ENCODE results near the gene P3H2.

The P3H2 gene

GRCh38 chr3:189941679-189942078, 179.0 kb downstream of the P3H2 start:
- DNase-seq (ENCODE audit: low read depth, low spot score): no peak
- no peak overlapping the region for H3K4me3 ChIP-seq (ENCODE audit: low read length)

GRCh38 chr3:189941125-189941524, 179.6 kb downstream of the P3H2 start:
- no peak for DNase-seq (ENCODE audit: low read depth, low spot score)
- H3K4me3 ChIP-seq (ENCODE audit: low read length): no peak overlapping the region

DNA sequence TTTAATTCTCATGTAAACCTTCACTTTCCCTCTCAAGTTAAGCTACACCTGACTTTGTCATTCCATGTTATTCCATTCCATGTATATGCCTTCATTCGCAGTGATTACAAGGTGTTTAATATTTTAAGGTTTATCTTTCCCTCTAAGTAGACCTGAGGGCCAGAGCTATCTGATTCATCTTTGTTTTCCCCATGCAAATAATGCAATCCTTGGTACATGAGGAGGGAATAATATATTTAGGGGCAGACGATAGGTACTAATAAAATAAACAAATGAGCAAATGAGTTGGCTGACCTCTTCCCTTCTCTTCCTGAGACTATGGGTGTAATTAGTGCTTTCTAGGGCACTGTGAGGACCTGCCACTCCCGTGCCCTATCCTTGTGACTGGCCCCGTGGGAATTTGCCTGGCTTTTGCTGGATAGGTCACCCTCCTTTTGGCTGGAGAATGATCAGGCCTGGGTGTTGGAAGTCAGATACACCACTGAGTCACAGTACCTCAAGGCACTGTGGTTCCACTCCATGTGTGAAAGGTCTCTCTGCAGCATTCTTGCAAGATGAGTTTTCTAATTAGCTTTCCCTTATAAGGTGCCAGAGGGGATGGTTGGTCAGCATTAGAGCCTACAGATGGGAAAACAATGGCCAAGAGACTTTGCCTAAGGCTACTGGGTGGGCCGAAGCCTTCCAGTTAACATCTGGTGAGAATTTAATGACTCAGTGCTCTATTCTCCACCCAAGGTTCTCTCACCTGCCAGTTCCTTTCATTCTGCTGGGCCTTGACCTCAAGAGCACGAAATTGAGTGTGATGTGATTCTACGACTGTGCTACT, 183.2 kb downstream of the P3H2 start:
- H3K4me3 ChIP-seq (ENCODE audit: low read length): no peak overlapping the region
- DNase-seq (ENCODE audit: low read depth, low spot score): no peak

DNA sequence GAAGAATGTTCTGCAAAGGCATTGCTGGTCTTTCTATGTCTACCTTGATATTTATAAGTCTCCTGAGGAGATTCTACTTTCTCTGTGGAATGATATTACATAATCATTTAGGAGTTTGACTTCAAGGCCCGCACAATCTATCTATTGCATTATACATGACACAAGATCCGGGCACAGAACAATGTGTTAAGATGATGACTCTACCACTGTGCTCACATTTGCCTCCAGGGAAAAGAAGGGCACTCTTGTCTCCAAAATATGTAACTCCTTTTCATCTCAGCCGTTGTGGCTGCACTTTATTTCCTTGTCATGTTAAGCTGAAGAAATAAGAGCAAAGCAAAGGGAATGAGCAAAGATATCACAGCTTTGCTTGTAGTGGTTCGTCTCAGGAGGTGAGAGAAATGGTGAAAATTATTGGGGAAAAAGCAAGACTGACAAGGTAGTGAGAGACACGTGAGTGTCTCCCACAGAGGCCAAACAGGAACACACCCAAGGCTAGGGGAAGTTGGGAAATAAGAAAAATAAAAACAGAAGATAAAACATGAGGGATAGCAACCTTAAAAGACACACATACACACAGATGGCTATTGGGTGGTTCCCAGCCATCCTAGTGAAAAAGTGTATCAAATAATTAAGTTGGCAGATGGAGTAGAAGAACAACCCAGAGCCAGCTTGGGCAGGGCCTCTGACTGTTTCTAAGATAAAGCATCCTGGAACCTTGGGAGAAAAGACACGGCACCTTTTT, 184.3 kb downstream of the P3H2 start:
- H3K4me3 ChIP-seq (ENCODE audit: low read length): no peak overlapping the region
- no peak for DNase-seq (ENCODE audit: low read depth, low spot score)

DNA sequence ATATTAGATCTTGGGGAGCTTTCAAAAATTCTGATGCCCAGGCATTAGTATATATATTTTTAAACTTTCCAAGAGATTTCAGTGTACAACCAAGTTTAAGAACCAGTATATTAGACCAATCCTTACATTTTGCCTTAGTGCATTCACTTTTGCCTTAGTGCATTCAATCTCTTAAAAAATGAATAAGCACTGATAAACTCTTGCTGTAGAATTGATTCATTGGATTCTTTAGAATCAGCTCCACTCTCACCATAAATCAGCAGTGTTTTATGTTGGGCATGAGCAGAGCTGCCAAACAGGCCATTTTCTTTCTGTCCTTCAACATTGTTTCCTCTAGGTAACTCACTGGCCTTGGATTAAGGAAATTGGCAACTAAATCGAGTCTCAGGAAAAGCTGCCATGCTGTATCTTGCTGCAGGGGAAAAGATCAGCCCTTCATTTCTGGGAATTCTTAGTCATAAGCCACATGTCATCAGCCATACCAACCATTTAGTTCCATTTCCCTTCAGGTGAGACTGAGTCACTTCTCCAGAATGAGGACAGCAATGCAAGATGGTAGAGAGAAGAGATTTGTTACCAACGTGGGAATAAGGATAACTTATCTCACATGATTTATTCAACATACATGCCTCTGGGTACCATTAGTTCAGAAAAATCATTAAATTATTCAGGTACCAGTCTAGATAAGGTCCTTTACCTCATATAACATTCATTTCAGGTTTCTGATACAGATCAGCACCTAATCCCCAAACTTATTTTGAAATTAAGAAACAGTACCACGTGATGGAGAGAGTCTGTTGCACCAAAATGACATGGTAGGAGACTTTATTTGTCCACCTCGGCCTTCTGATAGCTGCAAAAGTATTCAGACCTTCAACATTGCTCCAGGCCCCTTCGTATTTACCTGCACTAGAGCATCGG, 192.5 kb downstream of the P3H2 start:
- DNase-seq (ENCODE audit: low read depth, low spot score): no peak

DNA sequence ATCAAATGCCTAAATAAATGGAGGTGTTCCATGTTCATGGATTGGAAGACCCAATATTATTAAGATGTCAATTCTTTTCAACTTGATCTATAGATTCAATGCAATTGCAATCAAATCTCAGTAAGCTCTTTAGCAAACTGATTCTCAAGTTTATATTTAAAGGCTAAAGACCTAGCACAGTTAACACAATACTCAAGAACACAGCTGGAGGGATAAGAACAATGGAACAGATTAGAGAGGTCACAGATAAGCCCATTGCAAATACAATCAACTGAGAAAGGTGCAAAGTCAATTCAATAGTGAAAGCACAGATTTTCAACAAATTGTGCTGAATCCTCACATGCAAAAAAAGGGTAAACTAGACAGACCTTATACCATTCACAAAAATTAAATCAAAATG, 198.9 kb downstream of the P3H2 start:
- DNase-seq (ENCODE audit: low read depth, low spot score): no peak
- H3K4me3 ChIP-seq (ENCODE audit: low read length): no peak overlapping the region

More for the DNA sequence above, 192.5 kb downstream of the P3H2 start:
- no peak overlapping the region for H3K4me3 ChIP-seq (ENCODE audit: low read length)

- DNase-seq (ENCODE audit: low read depth, low spot score): no peak
- no peak overlapping the region for H3K4me3 ChIP-seq (ENCODE audit: low read length)
Measured at GRCh38 chr3:189914799-189915198, 205.9 kb downstream of the P3H2 start.

DNA sequence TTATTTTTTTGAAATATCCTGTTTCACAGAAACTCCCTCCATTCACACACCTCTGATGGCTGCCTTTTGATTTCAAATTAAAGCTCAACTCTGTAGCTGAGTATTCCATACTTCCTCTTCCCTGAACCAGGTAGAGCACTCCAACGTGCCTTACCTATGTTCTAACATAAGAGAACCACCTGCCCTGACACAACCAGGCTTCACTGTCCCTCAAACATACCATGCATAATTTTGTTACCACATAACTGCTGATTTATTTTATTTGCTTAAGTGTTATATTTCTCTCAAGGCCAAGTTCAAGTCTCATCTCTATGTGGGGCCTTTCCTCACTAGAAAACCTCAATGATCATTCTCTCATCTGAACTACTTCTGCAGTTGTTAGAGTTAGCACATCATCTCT, 209.7 kb downstream of the P3H2 start:
- H3K4me3 ChIP-seq (ENCODE audit: low read length): no peak overlapping the region
- DNase-seq (ENCODE audit: low read depth, low spot score): no peak

GRCh38 chr3:189909573-189909972, 211.1 kb downstream of the P3H2 start:
- DNase-seq (ENCODE audit: low read depth, low spot score): no peak
- no peak overlapping the region for H3K4me3 ChIP-seq (ENCODE audit: low read length)

- no peak overlapping the region for H3K4me3 ChIP-seq (ENCODE audit: low read length)
- no peak for DNase-seq (ENCODE audit: low read depth, low spot score)
Measured at GRCh38 chr3:189909139-189909538, 211.6 kb downstream of the P3H2 start.

DNA sequence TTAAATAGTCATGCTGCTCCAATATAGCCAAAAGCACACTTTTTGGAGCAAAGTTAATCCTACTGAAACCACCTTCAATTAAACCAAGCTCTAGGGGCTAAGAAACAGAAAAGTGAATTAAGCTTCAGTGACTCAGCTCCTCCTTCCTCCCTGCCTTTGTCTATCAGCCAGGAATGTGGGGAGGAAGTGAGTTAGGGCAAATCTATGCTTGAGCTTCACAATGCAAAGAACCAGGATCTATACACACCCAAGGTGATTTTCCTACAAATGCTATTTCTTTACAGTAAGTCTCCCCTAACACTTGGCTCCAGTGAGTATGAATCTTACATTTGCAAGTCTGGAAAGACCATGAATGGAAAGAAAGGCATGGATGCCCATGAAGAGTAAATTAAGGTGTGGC, 212.1 kb downstream of the P3H2 start:
- H3K4me3 ChIP-seq (ENCODE audit: low read length): no peak overlapping the region
- DNase-seq (ENCODE audit: low read depth, low spot score): no peak

DNA sequence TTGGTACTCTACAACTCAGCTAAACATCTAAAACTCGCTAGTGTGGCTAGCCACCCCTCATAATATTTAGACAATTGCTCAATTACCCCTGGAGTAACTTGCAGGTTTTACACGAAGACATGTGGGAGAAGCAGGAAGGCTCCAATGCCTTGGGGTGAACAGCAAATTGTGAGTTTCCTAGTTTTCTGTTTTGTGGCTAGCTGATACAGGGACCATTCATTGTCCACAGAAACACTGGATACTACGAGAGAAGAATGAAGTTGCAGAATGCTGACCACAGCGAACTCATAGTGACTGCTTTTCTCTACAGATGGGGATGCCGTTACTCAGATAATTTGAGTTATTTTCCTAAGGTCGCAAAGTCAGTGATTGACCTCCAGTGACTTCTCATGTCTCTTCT, 212.9 kb downstream of the P3H2 start:
- DNase-seq (ENCODE audit: low read depth, low spot score): no peak
- no peak overlapping the region for H3K4me3 ChIP-seq (ENCODE audit: low read length)
